SK-N-MC (cell line): ENCODE results near the gene FBXW11.

Experiments
- DNase-seq: peaks from one replicate; pipeline ENCODE4 v3.0.0-alpha.2; 2011; ENCODE audit warnings: low read depth, low spot score
- H3K27ac ChIP-seq: fragments of 200-600 bp; sonication (generic); 2 replicates; pipeline ENCODE4 v1.5.1; 2016; ENCODE audit warnings: mixed run types
- H3K36me3 ChIP-seq: fragments of 200-600 bp; sonication (generic); 2 replicates; pipeline ENCODE4 v1.6.1; 2017; ENCODE audit warnings: antibody characterized with exemption, low read length, mixed read lengths; ENCODE audit not compliant: insufficient read depth
- H3K4me3 ChIP-seq: fragments of 200-600 bp; sonication (generic); 2 replicates; pipeline ENCODE4 v1.5.1; 2016
- H3K9ac ChIP-seq: fragments of 200-600 bp; sonication (generic); 2 replicates; pipeline ENCODE4 v1.8.0; 2017; ENCODE audit warnings: mixed run types, mixed read lengths; ENCODE audit not compliant: insufficient read length
- H3K9me3 ChIP-seq: fragments of 200-600 bp; sonication (generic); 2 replicates; pipeline ENCODE4 v1.6.1; 2017; ENCODE audit warnings: low read depth, mild to moderate bottlenecking, antibody characterized with exemption, low read length, moderate library complexity, mixed read lengths
- EZH2 ChIP-seq: fragments of 200-600 bp; sonication (generic); IDR thresholded peaks from one replicate; pipeline ENCODE4 v1.6.1; 2017; ENCODE audit warnings: antibody characterized with exemption
- FOXP2 ChIP-seq: optimal IDR thresholded peaks from 2 replicates; pipeline ENCODE3; 2011; ENCODE audit warnings: mild to moderate bottlenecking, moderate library complexity; ENCODE audit not compliant: insufficient read depth; ENCODE audit errors: extremely low read length, control extremely low read depth
- POLR2AphosphoS5 ChIP-seq: IDR thresholded peaks from 2 replicates; pipeline ENCODE4 v1.6.1; 2012; ENCODE audit warnings: mild to moderate bottlenecking, low read depth, low read length, borderline replicate concordance

Gene FBXW11

DNA sequence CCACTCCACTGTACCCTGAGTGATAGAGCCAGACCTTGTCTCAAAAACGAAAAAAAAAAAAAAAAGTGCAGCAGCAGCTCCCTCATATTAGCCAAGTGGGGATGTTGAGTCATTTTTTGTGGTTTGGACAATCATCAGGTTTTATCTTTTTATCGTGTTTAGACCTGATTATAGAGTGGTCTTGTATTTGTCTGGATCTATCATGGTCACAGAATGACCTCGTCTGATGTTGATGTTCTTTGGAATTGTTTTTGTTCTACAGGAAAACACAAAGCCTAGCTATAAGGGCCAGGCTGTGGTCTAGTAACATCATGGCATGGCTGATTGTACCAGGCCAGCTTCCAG lies 1.6 kb upstream of the FBXW11 start:
- H3K9me3 ChIP-seq: no peaks in the 10 kb centered on the region
- no peak overlapping the region for H3K27ac ChIP-seq
- DNase-seq: no peak
- no peak overlapping the region for H3K9ac ChIP-seq
- TF ChIP-seq FOXP2 (no peak), EZH2 (no peak), POLR2AphosphoS5 (no peak)
- H3K4me3 ChIP-seq: peak overlapping the region; percentile 95; the same call in 1 of the 2 replicates
- H3K36me3 ChIP-seq: no peaks in the 10 kb centered on the region

DNA sequence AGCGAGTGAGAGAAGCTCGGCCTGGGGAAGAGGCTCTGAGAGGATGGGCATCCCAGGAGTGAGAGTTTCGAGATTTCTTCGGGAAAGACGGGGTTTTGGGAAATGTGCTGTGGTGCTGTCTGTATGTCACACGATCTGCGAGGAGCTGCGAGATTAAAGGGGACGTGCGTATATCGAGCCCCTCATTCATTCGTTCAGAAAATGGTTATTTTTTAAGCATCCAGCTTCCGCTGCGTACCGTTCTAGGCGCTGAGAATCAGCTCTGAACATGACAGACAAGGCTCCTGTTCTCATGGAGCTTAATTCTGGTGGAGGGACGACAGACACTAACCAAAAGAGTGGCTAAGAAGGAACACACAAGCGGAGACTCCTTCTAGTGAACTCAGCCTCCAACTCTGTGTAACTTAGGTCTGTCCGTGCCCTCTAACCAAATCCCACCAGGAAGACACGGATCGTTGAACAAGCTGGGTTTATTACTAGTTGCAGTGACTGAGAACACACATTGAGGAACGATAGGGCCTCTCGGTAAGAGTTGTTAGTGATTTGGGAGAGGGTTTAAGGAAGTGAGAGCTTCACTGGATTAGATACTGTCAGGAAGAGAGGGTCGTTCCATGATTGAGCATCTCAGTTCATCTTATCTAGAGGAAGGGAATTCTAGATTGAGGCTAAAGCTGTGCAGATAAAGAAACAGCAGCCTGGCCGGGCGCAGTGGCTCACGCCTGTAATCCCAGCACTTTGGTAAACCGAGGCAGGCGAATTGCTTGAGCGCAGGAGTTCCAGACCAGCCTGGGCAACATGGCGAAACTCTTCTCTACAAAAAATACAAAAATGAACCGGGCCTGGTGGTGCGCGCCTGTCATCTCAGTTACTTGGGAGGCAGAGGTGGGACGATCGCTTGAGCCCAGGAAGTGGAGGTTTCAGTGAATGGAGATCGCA lies 1.0 kb upstream of the FBXW11 start:
- TF ChIP-seq POLR2AphosphoS5 (no peak), EZH2 (no peak), FOXP2 (no peak)
- peak overlapping the region; percentile 95 for H3K4me3 ChIP-seq
- H3K9ac ChIP-seq: peak overlapping the region; percentile 99
- H3K36me3 ChIP-seq: no peaks in the 10 kb centered on the region
- H3K9me3 ChIP-seq: no peaks in the 10 kb centered on the region
- no peak overlapping the region; the same call in 1 of the 2 replicates for H3K27ac ChIP-seq
- no peak for DNase-seq

DNA sequence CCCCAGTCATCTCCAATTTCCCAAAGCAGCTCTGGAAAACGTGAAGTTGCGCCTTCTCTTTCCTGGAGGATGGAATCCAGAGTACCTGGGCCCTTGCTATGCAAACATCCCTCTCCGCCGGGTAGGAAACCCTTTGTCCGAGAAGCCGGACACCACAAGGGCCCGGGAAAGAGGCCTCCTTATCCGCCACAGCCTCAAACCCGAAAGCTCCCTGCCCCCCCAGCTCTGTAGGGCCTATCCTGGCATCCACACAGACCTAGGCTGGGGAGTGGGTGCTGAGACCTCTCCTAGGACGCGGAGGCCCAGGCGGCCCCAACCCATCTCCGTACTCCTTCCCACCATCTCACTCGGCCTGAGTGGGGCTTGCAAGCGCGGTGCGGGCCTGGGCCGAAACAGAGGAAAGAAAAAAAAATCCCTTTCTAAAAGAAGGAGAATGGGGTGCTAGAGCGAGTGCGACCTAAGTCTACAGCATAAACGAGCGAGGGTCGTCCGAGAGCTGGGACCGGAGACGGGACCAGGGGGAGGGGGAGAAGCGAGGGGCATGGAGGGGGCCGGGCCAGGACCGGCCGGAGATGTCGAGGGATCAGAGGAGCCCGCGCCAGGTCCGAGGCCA lies 624 bp downstream of the FBXW11 start:
- H3K27ac ChIP-seq: no peak overlapping the region
- H3K9ac ChIP-seq: peak overlapping the region; percentile 99

DNA sequence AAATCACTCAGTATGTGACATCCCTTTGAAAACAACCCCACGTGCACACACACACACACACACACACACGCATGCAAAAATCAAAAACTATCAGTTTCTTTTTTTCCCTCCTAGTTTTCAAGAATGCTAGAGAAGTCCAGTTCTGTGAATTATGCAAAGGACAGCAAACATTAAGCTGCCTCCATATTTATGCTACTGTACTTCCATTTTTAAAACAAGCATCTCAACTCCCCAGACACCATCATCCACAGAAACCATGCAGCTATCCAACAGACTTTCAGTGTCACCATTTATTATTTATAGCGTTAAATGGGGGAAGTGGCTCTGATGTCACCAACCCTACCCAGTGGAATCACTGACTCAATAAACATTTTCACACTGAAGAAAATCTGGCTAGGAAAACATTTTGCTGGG lies 1.6 kb downstream of the FBXW11 start:
- TF ChIP-seq EZH2 (no peak), FOXP2 (no peak), POLR2AphosphoS5 (no peak)
- peak overlapping the region; percentile 99 for H3K9ac ChIP-seq
- peak overlapping the region; percentile 95 for H3K4me3 ChIP-seq
- no peak overlapping the region for H3K27ac ChIP-seq
- no peaks in the 10 kb centered on the region for H3K36me3 ChIP-seq
- no peaks in the 10 kb centered on the region for H3K9me3 ChIP-seq
- no peak for DNase-seq

More for the DNA sequence above, 624 bp downstream of the FBXW11 start:
- no peak for DNase-seq
- Histone ChIP-seq H3K9me3 (no peaks in the 10 kb centered on the region), H3K4me3 (peak overlapping the region; percentile 95), H3K36me3 (no peaks in the 10 kb centered on the region)
- TF ChIP-seq EZH2 (no peak), POLR2AphosphoS5 (no peak), FOXP2 (no peak)

DNA sequence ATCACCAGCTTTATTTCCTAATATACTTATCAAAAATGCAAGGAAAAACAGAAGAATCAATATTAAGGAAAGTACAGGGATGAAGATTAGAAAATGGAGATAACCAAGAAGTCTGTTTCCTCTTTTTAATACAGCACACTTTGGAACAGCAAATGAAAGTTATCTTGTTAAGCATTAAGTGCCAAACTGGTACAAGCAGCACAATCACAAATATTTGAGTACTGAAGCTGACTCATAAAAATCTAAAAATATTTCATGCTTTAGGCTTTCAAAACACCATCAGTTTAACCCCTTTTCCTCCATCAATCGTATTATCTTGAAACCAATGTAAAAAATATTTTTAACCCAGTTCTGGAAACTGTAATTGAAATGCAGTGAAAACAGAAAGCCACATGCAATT lies 2.7 kb downstream of the FBXW11 start:
- peak overlapping the region; percentile 52 for H3K9ac ChIP-seq
- no peaks in the 10 kb centered on the region for H3K36me3 ChIP-seq
- H3K4me3 ChIP-seq: no peak overlapping the region; the same call in 1 of the 2 replicates
- H3K9me3 ChIP-seq: no peaks in the 10 kb centered on the region
- TF ChIP-seq FOXP2: no peak
- no peak for DNase-seq
- no peak overlapping the region for H3K27ac ChIP-seq

DNA sequence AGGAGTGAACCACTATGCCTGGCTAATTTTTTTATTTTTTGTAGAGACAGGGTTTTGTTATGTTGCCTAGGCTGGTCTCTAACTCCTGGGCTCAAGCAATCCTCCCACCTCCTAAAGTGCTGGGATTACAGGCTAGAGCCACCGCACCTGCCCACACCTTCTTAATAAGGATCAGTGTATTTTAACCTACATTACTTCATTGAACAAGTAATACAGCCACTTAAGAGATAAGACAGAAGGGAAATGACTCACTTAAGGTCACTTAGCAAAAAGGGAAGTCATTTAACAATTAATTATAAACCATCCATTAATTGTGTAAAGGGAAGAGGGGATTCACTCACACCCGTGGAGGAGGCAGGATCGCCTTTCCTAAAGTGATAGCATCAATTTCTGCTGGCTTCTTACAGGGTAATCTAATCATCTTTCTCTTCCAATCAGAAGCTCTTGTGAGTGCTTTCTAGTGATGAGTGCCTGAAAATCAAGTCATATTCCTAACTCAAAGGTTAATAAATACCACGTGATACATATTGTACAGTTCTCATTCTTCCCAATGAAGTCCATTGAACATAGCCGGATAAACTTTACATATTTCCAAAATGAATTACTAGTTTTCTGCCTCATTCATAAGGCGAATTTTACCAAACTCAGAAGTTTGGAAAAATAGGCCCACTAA lies 3.5 kb downstream of the FBXW11 start:
- TF ChIP-seq FOXP2: no peak
- no peak for TF ChIP-seq EZH2
- TF ChIP-seq POLR2AphosphoS5: no peak
- DNase-seq: no peak
- no peaks in the 10 kb centered on the region for H3K36me3 ChIP-seq
- H3K27ac ChIP-seq: no peak overlapping the region
- H3K9ac ChIP-seq: no peak overlapping the region
- no peaks in the 10 kb centered on the region for H3K9me3 ChIP-seq
- no peak overlapping the region for H3K4me3 ChIP-seq

DNA sequence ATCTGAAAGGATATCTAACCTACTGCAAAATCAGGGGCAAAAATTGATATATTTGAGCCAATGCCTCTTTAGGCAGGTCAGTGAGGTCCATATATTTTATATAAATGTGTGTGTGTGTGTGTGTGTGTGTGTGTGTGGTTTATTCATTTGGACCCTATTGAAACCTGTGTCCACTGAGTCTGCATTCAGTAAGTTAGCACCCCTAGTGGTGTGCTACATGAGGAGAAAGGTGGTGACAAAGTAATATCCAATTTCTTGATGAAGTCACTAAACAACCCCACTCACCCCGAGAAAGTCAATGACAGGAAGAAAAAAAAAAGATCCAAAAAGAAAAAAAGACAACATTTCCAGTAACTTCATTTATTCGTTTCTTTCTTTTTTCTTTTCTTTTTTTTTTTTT lies 4.1 kb downstream of the FBXW11 start:
- H3K27ac ChIP-seq: no peak overlapping the region
- no peak overlapping the region for H3K9ac ChIP-seq
- TF ChIP-seq POLR2AphosphoS5: no peak
- no peak for TF ChIP-seq FOXP2
- TF ChIP-seq EZH2: no peak
- no peaks in the 10 kb centered on the region for H3K9me3 ChIP-seq
- DNase-seq: no peak
- H3K36me3 ChIP-seq: no peaks in the 10 kb centered on the region
- H3K4me3 ChIP-seq: no peak overlapping the region

DNA sequence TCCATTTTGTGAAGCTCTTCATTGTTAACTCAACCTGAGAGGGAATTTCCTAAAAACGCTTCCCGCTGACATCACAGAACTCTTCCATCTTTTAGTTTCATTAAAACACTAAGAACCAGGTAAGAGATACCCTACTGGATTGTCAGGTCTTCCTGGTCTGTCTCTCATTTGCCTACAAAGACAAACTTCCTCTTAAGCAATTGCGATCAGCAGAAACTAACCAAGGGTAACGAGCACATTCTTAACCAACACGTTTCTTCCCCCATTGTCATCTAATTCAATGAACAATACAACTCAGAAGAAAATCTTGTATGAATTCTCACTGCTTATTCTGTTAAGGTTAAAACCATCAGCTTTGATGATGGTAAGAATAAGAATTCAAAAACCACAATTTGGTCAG lies 6.6 kb downstream of the FBXW11 start:
- DNase-seq: no peak
- Histone ChIP-seq H3K9me3 (no peaks in the 10 kb centered on the region), H3K4me3 (no peak overlapping the region), H3K9ac (no peak overlapping the region), H3K36me3 (no peaks in the 10 kb centered on the region), H3K27ac (no peak overlapping the region)
- TF ChIP-seq POLR2AphosphoS5 (no peak), FOXP2 (no peak), EZH2 (no peak)
